Measurements from ENCODE around the gene PTPRM.

Gene PTPRM

GRCh38 chr18:7635948-7636347, 68.8 kb downstream of the PTPRM start:
- Histone ChIP-seq H3K4me1 (ENCODE audit: control insufficient read depth in 2 of 2, insufficient read depth in 2 of 2, low read length in 2 of 2) (no peaks in the 10 kb centered on the region), H3K9ac (ENCODE audit: low read depth in 1 of 2, low read length in 2 of 2) (no peak overlapping the region), H3K36me3 (ENCODE audit: control insufficient read depth in 2 of 2, insufficient read depth in 2 of 2, low read length in 2 of 2) (no peaks in the 10 kb centered on the region), H3K27me3 (ENCODE audit: control insufficient read depth in 2 of 2, insufficient read depth in 2 of 2, low read length in 2 of 2) (no peaks in the 10 kb centered on the region), H3K9me3 (ENCODE audit: control insufficient read depth in 2 of 2, low read length in 2 of 2) (no peaks in the 10 kb centered on the region), H3K27ac (ENCODE audit: low read depth in 2 of 2, low read length in 2 of 2) (no peak overlapping the region), H3K4me3 (ENCODE audit: low read length in 2 of 2) (no peak overlapping the region)

- Histone ChIP-seq H3K36me3 (ENCODE audit: control insufficient read depth in 2 of 2, insufficient read depth in 2 of 2, low read length in 2 of 2) (no peaks in the 10 kb centered on the region), H3K4me1 (ENCODE audit: control insufficient read depth in 2 of 2, insufficient read depth in 2 of 2, low read length in 2 of 2) (no peaks in the 10 kb centered on the region), H3K9me3 (ENCODE audit: control insufficient read depth in 2 of 2, low read length in 2 of 2) (no peaks in the 10 kb centered on the region), H3K27me3 (ENCODE audit: control insufficient read depth in 2 of 2, insufficient read depth in 2 of 2, low read length in 2 of 2) (no peaks in the 10 kb centered on the region), H3K9ac (ENCODE audit: low read depth in 1 of 2, low read length in 2 of 2) (no peak overlapping the region), H3K4me3 (ENCODE audit: low read length in 2 of 2) (no peak overlapping the region), H3K27ac (ENCODE audit: low read depth in 2 of 2, low read length in 2 of 2) (no peak overlapping the region)
Observed at GRCh38 chr18:7637269-7637668, 70.2 kb downstream of the PTPRM start.

GRCh38 chr18:7638321-7638720, 71.2 kb downstream of the PTPRM start:
- Histone ChIP-seq H3K4me1 (ENCODE audit: control insufficient read depth in 2 of 2, insufficient read depth in 2 of 2, low read length in 2 of 2) (no peaks in the 10 kb centered on the region), H3K27me3 (ENCODE audit: control insufficient read depth in 2 of 2, insufficient read depth in 2 of 2, low read length in 2 of 2) (no peaks in the 10 kb centered on the region)

GRCh38 chr18:7641813-7642212, 74.7 kb downstream of the PTPRM start:
- Histone ChIP-seq H3K27ac (ENCODE audit: low read depth in 2 of 2, low read length in 2 of 2) (no peak overlapping the region), H3K4me3 (ENCODE audit: low read length in 2 of 2) (no peak overlapping the region), H3K9me3 (ENCODE audit: control insufficient read depth in 2 of 2, low read length in 2 of 2) (no peaks in the 10 kb centered on the region), H3K9ac (ENCODE audit: low read depth in 1 of 2, low read length in 2 of 2) (no peak overlapping the region), H3K27me3 (ENCODE audit: control insufficient read depth in 2 of 2, insufficient read depth in 2 of 2, low read length in 2 of 2) (no peaks in the 10 kb centered on the region), H3K36me3 (ENCODE audit: control insufficient read depth in 2 of 2, insufficient read depth in 2 of 2, low read length in 2 of 2) (no peaks in the 10 kb centered on the region), H3K4me1 (ENCODE audit: control insufficient read depth in 2 of 2, insufficient read depth in 2 of 2, low read length in 2 of 2) (no peaks in the 10 kb centered on the region)

More at GRCh38 chr18:7638321-7638720, 71.2 kb downstream of the PTPRM start:
- no peak overlapping the region for H3K27ac ChIP-seq (ENCODE audit: low read depth in 2 of 2, low read length in 2 of 2)
- no peaks in the 10 kb centered on the region for H3K9me3 ChIP-seq (ENCODE audit: control insufficient read depth in 2 of 2, low read length in 2 of 2)
- H3K4me3 ChIP-seq (ENCODE audit: low read length in 2 of 2) = no peak overlapping the region
- no peak overlapping the region for H3K9ac ChIP-seq (ENCODE audit: low read depth in 1 of 2, low read length in 2 of 2)
- H3K36me3 ChIP-seq (ENCODE audit: control insufficient read depth in 2 of 2, insufficient read depth in 2 of 2, low read length in 2 of 2) = no peaks in the 10 kb centered on the region

GRCh38 chr18:7642331-7642890, 75.3 kb downstream of the PTPRM start:
- H3K9me3 ChIP-seq (ENCODE audit: control insufficient read depth in 2 of 2, low read length in 2 of 2) = no peaks in the 10 kb centered on the region
- H3K36me3 ChIP-seq (ENCODE audit: control insufficient read depth in 2 of 2, insufficient read depth in 2 of 2, low read length in 2 of 2) = no peaks in the 10 kb centered on the region
- no peaks in the 10 kb centered on the region for H3K27me3 ChIP-seq (ENCODE audit: control insufficient read depth in 2 of 2, insufficient read depth in 2 of 2, low read length in 2 of 2)
- H3K9ac ChIP-seq (ENCODE audit: low read depth in 1 of 2, low read length in 2 of 2) = no peak overlapping the region
- no peak overlapping the region for H3K27ac ChIP-seq (ENCODE audit: low read depth in 2 of 2, low read length in 2 of 2)
- H3K4me1 ChIP-seq (ENCODE audit: control insufficient read depth in 2 of 2, insufficient read depth in 2 of 2, low read length in 2 of 2) = no peaks in the 10 kb centered on the region
- H3K4me3 ChIP-seq (ENCODE audit: low read length in 2 of 2) = no peak overlapping the region

- no peak overlapping the region for H3K9ac ChIP-seq (ENCODE audit: low read depth in 1 of 2, low read length in 2 of 2)
- H3K27ac ChIP-seq (ENCODE audit: low read depth in 2 of 2, low read length in 2 of 2) = no peak overlapping the region
- no peaks in the 10 kb centered on the region for H3K36me3 ChIP-seq (ENCODE audit: control insufficient read depth in 2 of 2, insufficient read depth in 2 of 2, low read length in 2 of 2)
- no peaks in the 10 kb centered on the region for H3K9me3 ChIP-seq (ENCODE audit: control insufficient read depth in 2 of 2, low read length in 2 of 2)
- no peaks in the 10 kb centered on the region for H3K27me3 ChIP-seq (ENCODE audit: control insufficient read depth in 2 of 2, insufficient read depth in 2 of 2, low read length in 2 of 2)
- H3K4me3 ChIP-seq (ENCODE audit: low read length in 2 of 2) = no peak overlapping the region
- no peaks in the 10 kb centered on the region for H3K4me1 ChIP-seq (ENCODE audit: control insufficient read depth in 2 of 2, insufficient read depth in 2 of 2, low read length in 2 of 2)
Observed at GRCh38 chr18:7645756-7646155, 78.6 kb downstream of the PTPRM start.

GRCh38 chr18:7646174-7646886, 79.2 kb downstream of the PTPRM start:
- Histone ChIP-seq H3K27ac (ENCODE audit: low read depth in 2 of 2, low read length in 2 of 2) (no peak overlapping the region), H3K9me3 (ENCODE audit: control insufficient read depth in 2 of 2, low read length in 2 of 2) (no peaks in the 10 kb centered on the region), H3K4me3 (ENCODE audit: low read length in 2 of 2) (no peak overlapping the region), H3K36me3 (ENCODE audit: control insufficient read depth in 2 of 2, insufficient read depth in 2 of 2, low read length in 2 of 2) (no peaks in the 10 kb centered on the region), H3K27me3 (ENCODE audit: control insufficient read depth in 2 of 2, insufficient read depth in 2 of 2, low read length in 2 of 2) (no peaks in the 10 kb centered on the region), H3K9ac (ENCODE audit: low read depth in 1 of 2, low read length in 2 of 2) (no peak overlapping the region), H3K4me1 (ENCODE audit: control insufficient read depth in 2 of 2, insufficient read depth in 2 of 2, low read length in 2 of 2) (no peaks in the 10 kb centered on the region)

- H3K36me3 ChIP-seq (ENCODE audit: control insufficient read depth in 2 of 2, insufficient read depth in 2 of 2, low read length in 2 of 2) = no peaks in the 10 kb centered on the region
- H3K9ac ChIP-seq (ENCODE audit: low read depth in 1 of 2, low read length in 2 of 2) = no peak overlapping the region
- H3K4me1 ChIP-seq (ENCODE audit: control insufficient read depth in 2 of 2, insufficient read depth in 2 of 2, low read length in 2 of 2) = no peaks in the 10 kb centered on the region
- no peak overlapping the region for H3K27ac ChIP-seq (ENCODE audit: low read depth in 2 of 2, low read length in 2 of 2)
- no peaks in the 10 kb centered on the region for H3K9me3 ChIP-seq (ENCODE audit: control insufficient read depth in 2 of 2, low read length in 2 of 2)
- H3K4me3 ChIP-seq (ENCODE audit: low read length in 2 of 2) = no peak overlapping the region
- H3K27me3 ChIP-seq (ENCODE audit: control insufficient read depth in 2 of 2, insufficient read depth in 2 of 2, low read length in 2 of 2) = no peaks in the 10 kb centered on the region
Observed at GRCh38 chr18:7647500-7647899, 80.4 kb downstream of the PTPRM start.

GRCh38 chr18:7657050-7657449, 89.9 kb downstream of the PTPRM start:
- no peaks in the 10 kb centered on the region for H3K4me1 ChIP-seq (ENCODE audit: control insufficient read depth in 2 of 2, insufficient read depth in 2 of 2, low read length in 2 of 2)
- H3K4me3 ChIP-seq (ENCODE audit: low read length in 2 of 2) = no peak overlapping the region
- H3K9ac ChIP-seq (ENCODE audit: low read depth in 1 of 2, low read length in 2 of 2) = no peak overlapping the region
- no peaks in the 10 kb centered on the region for H3K9me3 ChIP-seq (ENCODE audit: control insufficient read depth in 2 of 2, low read length in 2 of 2)
- H3K27ac ChIP-seq (ENCODE audit: low read depth in 2 of 2, low read length in 2 of 2) = no peak overlapping the region
- H3K27me3 ChIP-seq (ENCODE audit: control insufficient read depth in 2 of 2, insufficient read depth in 2 of 2, low read length in 2 of 2) = no peaks in the 10 kb centered on the region
- H3K36me3 ChIP-seq (ENCODE audit: control insufficient read depth in 2 of 2, insufficient read depth in 2 of 2, low read length in 2 of 2) = no peaks in the 10 kb centered on the region

GRCh38 chr18:7657937-7658336, 90.8 kb downstream of the PTPRM start:
- no peaks in the 10 kb centered on the region for H3K4me1 ChIP-seq (ENCODE audit: control insufficient read depth in 2 of 2, insufficient read depth in 2 of 2, low read length in 2 of 2)
- H3K27ac ChIP-seq (ENCODE audit: low read depth in 2 of 2, low read length in 2 of 2) = no peak overlapping the region
- no peak overlapping the region for H3K9ac ChIP-seq (ENCODE audit: low read depth in 1 of 2, low read length in 2 of 2)
- no peaks in the 10 kb centered on the region for H3K36me3 ChIP-seq (ENCODE audit: control insufficient read depth in 2 of 2, insufficient read depth in 2 of 2, low read length in 2 of 2)
- H3K4me3 ChIP-seq (ENCODE audit: low read length in 2 of 2) = no peak overlapping the region
- no peaks in the 10 kb centered on the region for H3K27me3 ChIP-seq (ENCODE audit: control insufficient read depth in 2 of 2, insufficient read depth in 2 of 2, low read length in 2 of 2)
- H3K9me3 ChIP-seq (ENCODE audit: control insufficient read depth in 2 of 2, low read length in 2 of 2) = no peaks in the 10 kb centered on the region
